GM12864 (cell line): ENCODE results near the gene C1orf185.
"Not testable (repeated sequence)": the region's sequence is repeated elsewhere in the genome, so short reads cannot be mapped to it uniquely, and the experiment has no call there.

Experiments used
- DNase-seq: peaks from one replicate; pipeline ENCODE4 v3.0.0-alpha.2; 2011; ENCODE audit warnings: low read depth
- H3K4me3 ChIP-seq: 2 replicates; pipeline ENCODE4 v1.5.1; 2011; ENCODE audit warnings: mild to moderate bottlenecking, low read depth, low read length, control low read depth
- TF ChIP-seq, protein P1 (sequence below): IDR thresholded peaks from 2 replicates; pipeline ENCODE4 v1.5.1; 2011; ENCODE audit warnings: low read depth, mild to moderate bottlenecking, moderate library complexity, low read length, control low read depth, inconsistent platforms; ENCODE audit errors: missing control alignments

Gene C1orf185

DNA sequence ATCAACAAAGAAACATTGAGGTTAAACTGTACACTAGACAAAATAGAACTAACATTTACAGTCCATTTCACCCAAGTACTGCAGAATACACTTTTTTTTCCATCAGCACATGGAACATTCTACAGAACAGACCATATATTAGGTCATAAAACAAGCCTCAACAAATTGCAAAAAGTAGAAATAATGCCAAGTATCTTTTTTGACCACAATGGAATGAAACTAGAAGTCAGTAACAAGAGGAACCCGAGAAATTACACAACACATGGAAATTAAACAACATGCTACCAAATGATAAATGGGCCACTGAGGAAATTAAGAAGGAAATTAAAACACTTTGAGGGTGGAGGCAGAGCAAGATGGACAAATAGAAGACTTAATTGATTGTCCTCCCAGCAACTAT, 8.4 kb upstream of the C1orf185 start:
- no peak for DNase-seq
- TF ChIP-seq, protein P1, sequence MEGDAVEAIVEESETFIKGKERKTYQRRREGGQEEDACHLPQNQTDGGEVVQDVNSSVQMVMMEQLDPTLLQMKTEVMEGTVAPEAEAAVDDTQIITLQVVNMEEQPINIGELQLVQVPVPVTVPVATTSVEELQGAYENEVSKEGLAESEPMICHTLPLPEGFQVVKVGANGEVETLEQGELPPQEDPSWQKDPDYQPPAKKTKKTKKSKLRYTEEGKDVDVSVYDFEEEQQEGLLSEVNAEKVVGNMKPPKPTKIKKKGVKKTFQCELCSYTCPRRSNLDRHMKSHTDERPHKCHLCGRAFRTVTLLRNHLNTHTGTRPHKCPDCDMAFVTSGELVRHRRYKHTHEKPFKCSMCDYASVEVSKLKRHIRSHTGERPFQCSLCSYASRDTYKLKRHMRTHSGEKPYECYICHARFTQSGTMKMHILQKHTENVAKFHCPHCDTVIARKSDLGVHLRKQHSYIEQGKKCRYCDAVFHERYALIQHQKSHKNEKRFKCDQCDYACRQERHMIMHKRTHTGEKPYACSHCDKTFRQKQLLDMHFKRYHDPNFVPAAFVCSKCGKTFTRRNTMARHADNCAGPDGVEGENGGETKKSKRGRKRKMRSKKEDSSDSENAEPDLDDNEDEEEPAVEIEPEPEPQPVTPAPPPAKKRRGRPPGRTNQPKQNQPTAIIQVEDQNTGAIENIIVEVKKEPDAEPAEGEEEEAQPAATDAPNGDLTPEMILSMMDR, result no peak
- H3K4me3 ChIP-seq, result no peak overlapping the region

DNA sequence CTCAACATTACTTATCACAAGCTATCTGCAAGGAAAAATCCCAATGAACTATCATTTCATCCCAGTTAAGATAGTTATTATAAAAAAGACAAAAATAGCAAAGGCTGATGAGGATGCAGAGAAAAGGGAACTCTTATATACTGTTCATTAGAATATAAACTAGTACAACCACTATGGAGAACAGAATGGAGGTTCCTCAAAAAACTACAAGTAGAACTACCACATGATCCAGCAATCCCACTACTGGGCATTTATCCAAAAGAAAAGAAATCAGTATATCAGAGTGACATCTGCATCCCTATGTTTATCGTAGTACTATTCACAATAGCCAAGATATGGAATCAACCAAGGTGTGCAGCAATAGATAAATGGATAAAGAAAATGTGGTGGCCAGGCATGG, 4.9 kb upstream of the C1orf185 start:
- TF ChIP-seq, protein P1, result no peak
- no peak for DNase-seq
- no peak overlapping the region for H3K4me3 ChIP-seq

DNA sequence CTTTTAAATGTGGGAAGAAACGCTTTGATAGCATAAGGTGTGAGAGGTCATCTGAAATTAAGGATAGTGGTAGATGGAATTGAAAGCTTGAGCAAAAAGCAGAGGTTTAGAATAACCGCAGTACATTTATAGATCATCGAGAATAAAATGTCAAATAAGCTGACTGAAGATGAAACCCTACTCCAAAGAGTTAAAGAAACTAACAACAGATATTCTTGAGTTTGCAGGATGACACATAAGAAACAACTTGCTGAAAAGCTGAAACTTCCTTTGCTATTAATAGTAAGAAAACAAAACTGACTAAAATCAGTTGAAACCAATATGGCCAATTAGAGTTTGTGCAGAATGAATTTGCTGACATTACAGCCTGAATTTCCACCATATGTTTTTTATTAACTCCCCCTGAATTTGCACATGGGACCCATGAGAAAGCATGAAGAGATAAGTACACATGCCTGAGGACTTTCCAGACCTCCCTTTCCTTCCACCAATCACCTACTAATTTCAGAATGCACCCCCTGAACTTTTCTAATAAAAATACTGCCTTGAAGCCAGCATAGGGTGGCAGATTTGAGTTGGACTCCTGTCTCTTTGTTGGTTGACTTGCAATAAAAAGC, 1.7 kb upstream of the C1orf185 start:
- DNase-seq, result peak; percentile 46

DNA sequence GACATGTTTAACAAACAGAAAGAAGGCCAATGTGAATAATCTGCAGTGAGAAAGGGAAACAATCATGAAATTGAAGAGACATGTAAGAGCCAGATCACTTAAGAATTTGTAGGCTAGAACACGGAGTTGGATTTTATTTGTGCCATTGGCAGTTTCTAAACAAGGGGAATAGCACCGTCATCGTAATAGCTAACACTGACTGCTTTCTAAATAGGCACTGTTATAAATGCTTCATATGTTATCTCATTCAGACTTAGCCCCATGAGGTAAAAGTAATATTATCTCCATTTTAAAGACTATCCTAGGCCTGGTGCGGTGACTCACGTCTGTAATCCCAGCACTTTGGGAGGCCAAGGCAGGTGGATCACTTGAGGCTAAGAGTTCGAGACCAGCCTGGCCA, 12.1 kb downstream of the C1orf185 start:
- TF ChIP-seq, protein P1, result no peak
- no peak for DNase-seq
- H3K4me3 ChIP-seq, result no peak overlapping the region

More for the DNA sequence above, 1.7 kb upstream of the C1orf185 start:
- no peak overlapping the region for H3K4me3 ChIP-seq
- TF ChIP-seq, protein P1, result no peak

DNA sequence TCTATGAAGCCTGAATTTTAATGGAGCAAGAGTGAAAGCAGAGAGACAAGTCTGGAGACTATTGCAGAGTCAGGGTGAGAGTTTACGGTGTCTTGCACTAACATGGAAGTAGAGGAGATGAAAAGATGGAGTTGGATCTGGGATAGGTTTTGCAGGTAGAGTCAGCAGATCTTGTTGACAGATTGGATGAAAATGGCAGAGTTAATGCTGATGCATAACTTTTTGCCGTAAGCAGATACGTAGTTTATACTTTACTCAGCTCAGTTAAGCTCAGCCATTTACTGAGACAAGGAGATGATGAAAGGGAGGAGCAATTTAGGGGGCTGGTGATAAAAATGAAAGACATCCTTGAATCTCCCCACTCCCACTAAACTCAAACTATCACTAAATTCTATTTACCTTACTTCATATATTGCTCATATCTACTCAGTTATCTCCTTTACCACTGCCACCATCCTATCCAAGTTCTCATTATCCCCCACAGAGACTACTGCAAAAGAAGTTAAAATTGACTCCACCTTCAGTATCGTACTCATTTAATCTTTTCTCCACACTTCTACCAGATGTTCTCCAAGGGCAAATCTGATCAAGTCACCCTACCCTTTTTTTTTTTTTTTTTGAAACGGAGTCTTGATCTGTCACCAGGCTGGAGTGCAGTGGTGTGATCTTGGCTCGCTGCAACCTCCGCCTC, 13.8 kb downstream of the C1orf185 start:
- no peak overlapping the region for H3K4me3 ChIP-seq
- DNase-seq, result no peak
- TF ChIP-seq, protein P1, result no peak

DNA sequence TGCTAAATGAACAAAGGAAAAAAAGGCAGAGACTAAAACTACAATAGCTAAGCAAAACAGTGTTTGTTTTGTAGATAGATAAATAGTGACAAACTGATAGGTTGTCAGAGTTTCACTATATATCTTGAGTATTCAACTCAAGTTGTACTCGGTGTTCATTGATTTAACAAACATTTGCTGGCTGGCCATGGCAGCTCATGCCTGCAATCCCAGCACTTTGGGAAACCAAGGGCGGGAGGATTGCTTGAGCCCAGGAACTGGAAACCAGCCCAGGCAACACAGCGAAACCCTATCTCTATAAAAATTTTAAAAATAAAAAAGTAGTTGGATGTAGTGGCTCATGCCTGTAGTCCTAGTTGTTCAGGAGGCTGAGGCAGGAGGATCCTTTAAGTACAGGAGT, 17.3 kb downstream of the C1orf185 start:
- DNase-seq, result no peak
- no peak overlapping the region for H3K4me3 ChIP-seq
- TF ChIP-seq, protein P1, result no peak

DNA sequence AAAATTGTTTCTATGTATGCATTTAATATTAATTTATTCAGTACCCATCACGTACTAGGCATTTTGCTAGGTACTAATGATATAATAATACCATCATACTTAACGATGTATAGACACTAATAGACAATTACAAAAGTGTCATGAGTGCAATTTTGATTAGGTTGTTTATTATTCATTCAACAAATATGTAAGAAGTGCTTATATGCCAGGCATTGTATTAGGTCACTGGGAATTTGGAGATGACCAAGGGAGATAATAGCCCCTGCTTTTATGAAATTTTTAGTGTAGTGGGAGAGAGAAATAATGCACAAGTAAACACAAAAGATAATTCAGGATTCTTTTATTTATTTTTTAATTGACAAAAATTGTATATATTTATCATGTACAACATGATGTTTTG, 18.6 kb downstream of the C1orf185 start:
- TF ChIP-seq, protein P1, result no peak
- H3K4me3 ChIP-seq, result no peak overlapping the region
- no peak for DNase-seq

DNA sequence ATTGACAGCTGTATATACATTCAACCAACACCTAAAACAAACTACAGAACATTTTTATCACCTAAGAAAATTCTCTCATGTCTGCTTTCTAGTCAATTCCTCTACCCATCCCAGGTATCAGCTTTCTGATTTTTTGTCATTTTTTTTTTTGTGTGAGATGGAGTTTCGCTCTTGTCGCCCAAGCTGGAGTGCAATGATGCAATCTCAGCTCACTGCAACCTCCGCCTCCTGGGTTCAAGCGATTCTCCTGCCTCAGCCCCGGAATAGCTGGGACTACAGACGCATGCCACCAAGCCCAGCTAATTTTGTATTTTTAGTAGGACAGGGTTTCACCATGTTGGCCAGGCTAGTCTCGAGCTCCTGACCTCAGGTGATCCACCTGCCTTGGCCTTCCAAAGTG, 25.1 kb downstream of the C1orf185 start:
- H3K4me3 ChIP-seq, DNase-seq: not testable (repeated sequence)
